BJ (cell line): Measurements from ENCODE around the gene SLC10A6. TPM values are rescaled to one million over a fixed set of nuclear protein-coding genes. Genes with fewer than 3 reads are reported as not detected.
A peak's percentile ranks its signal among the peaks of the same experiment; 100 is the strongest.

Experiments
- CTCF ChIA-PET: fragments of 350-600 bp; formaldehyde crosslinking; extraction: SDS; loops from one replicate; lab custom pipeline; 2021; ENCODE audit warnings: antibody characterized with exemption, inconsistent platforms; lab: Yijun Ruan, JAX
- POLR2A ChIA-PET: fragments of 300-600 bp; sonication (Branson Sonifier 250); formaldehyde crosslinking; extraction: SDS; loops from one replicate; lab custom pipeline; 2021; ENCODE audit warnings: antibody characterized with exemption; lab: Charles Lee
- DNase-seq: peaks from one replicate; pipeline ENCODE4 v3.0.0-alpha.2; 2011; ENCODE audit warnings: low read depth
- H3K27me3 ChIP-seq: 2 replicates; pipeline ENCODE4 v1.6.0; 2011; ENCODE audit warnings: low read length; ENCODE audit not compliant: control insufficient read depth, insufficient read depth
- H3K36me3 ChIP-seq: 2 replicates; pipeline ENCODE4 v1.5.1; 2011; ENCODE audit warnings: low read length; ENCODE audit not compliant: control insufficient read depth, insufficient read depth
- H3K4me3 ChIP-seq: 2 replicates; pipeline ENCODE4 v1.5.1; 2011; ENCODE audit warnings: low read depth, mild to moderate bottlenecking, control low read depth, low read length
- polyA plus RNA-seq: library from polyadenylated mRNA; depleted of rRNA; stranded (reverse); fragments of >200 nt; gene quantifications from 2 replicates; pipeline ENCODE4 v1.2.3, GENCODE V29; 2011; rRNA removed
- TF ChIP-seq, protein P1 (sequence below): IDR thresholded peaks from 2 replicates; pipeline ENCODE4 v1.5.1; 2011; ENCODE audit warnings: low read depth, mild to moderate bottlenecking, control low read depth, inconsistent platforms, low read length, moderate library complexity; ENCODE audit not compliant: insufficient read depth

SLC10A6 gene
- polyA plus RNA-seq, 1 experiment = 0.72 TPM

DNA sequence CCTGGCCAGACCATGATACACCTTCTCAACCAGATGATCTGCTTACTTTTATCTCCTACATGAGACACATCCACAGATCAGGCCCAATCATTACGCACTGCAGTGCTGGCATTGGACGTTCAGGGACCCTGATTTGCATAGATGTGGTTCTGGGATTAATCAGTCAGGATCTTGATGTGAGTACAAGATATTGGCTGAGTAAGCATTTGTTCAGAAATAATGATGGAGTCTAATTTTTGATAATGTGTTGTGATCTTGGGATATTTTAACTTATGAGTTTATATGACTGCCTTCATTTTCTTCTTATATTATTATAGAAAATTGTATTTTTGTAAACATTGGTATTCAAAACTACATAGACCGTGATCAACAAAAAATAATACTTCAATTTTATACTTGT lies 39.4 kb downstream of the SLC10A6 start:
- CTCF ChIA-PET = no interaction called here
- no peak for DNase-seq

DNA sequence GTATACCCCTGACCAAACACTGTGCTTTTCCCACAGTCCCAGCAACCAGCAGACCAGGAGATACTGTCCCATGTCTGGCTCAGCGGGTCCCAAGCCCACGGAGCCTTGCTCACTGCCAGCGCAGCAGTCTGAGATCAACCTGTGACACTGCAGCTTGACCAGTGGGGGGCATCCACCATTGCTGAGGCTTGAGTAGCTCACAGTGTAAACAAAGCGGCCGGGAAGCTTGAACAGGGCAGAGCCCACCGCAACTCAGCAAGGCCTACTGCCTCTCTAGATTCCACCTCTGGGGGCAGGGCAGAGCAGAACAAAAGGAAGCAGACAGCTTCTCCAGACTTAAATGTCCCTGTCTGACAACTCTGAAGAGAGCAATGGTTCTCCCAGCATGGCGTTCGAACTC lies 58.1 kb downstream of the SLC10A6 start:
- TF ChIP-seq, protein P1, sequence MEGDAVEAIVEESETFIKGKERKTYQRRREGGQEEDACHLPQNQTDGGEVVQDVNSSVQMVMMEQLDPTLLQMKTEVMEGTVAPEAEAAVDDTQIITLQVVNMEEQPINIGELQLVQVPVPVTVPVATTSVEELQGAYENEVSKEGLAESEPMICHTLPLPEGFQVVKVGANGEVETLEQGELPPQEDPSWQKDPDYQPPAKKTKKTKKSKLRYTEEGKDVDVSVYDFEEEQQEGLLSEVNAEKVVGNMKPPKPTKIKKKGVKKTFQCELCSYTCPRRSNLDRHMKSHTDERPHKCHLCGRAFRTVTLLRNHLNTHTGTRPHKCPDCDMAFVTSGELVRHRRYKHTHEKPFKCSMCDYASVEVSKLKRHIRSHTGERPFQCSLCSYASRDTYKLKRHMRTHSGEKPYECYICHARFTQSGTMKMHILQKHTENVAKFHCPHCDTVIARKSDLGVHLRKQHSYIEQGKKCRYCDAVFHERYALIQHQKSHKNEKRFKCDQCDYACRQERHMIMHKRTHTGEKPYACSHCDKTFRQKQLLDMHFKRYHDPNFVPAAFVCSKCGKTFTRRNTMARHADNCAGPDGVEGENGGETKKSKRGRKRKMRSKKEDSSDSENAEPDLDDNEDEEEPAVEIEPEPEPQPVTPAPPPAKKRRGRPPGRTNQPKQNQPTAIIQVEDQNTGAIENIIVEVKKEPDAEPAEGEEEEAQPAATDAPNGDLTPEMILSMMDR = 0 out of 2 replicates have a peak, but pooled peaks have one; percentile 7
- no peak for DNase-seq
- POLR2A ChIA-PET = no interaction called here

More for the DNA sequence above, 39.4 kb downstream of the SLC10A6 start:
- no peaks in the 10 kb centered on the region for H3K27me3 ChIP-seq
- no peak overlapping the region for H3K4me3 ChIP-seq
- H3K36me3 ChIP-seq = peaks cover 13% of the 10 kb centered on the region
- TF ChIP-seq, protein P1 = no peak
- POLR2A ChIA-PET = no interaction called here

DNA sequence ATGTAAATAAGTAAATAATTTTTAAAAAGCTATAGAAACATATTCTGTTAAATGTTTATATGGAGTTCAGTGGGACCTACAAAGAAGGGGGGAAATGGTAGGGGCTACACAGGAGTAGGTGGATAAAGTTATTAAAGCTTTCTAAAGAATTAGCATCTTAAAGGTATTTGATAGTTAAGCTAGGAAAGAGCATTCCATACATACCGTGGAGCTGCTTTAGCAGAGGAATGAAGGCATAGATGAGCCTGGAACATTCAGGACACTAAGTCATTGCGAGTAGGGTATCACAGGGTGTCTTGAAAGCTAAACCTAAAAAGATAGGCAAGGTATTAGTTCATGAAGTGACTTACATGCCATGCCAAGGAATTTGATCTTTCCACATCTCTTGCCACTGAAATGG lies 60.4 kb downstream of the SLC10A6 start:
- DNase-seq = no peak
- no peak overlapping the region for H3K4me3 ChIP-seq
- ChIA-PET POLR2A (no interaction called here), CTCF (interaction anchor here (1.4 kb wide), 1 partner anchor 9 kb away, joined by 5 read pairs; no protein-coding TSS in a partner anchor)
- peaks cover 12% of the 10 kb centered on the region for H3K36me3 ChIP-seq
- no peaks in the 10 kb centered on the region for H3K27me3 ChIP-seq
- TF ChIP-seq, protein P1 = no peak

More for the DNA sequence above, 58.1 kb downstream of the SLC10A6 start:
- Histone ChIP-seq H3K36me3 (peaks cover 12% of the 10 kb centered on the region), H3K27me3 (no peaks in the 10 kb centered on the region), H3K4me3 (no peak overlapping the region)
- CTCF ChIA-PET = interaction anchor here (1.2 to 1.5 kb wide), 2 partner anchors 11 to 112 kb away, joined by 3 to 4 read pairs; no protein-coding TSS in a partner anchor

DNA sequence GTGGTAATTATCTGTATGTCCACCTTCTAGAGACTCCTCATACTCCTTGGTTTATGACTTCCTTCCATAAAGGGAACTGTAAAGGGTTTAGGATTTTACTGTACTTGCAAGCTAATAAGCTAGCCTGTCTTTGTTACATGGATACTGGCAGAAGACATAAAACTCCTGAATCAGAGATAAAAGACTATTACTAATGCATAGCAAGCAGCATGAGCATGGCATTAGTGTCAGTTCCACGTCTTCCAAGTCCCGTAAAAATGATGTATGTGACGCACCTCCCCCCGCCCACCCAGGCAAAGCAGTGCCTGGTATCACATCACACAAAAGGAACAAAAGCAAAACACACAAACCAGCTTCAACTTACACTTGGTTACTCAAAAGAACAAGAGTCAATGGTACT lies 71.0 kb downstream of the SLC10A6 start:
- Histone ChIP-seq H3K27me3 (no peaks in the 10 kb centered on the region), H3K4me3 (no peak overlapping the region), H3K36me3 (peaks cover 6% of the 10 kb centered on the region)
- CTCF ChIA-PET = interaction anchor here (0.6 kb wide), 1 partner anchor 282 kb away, joined by 3 read pairs; no protein-coding TSS in a partner anchor
- no peak for DNase-seq
- POLR2A ChIA-PET = no interaction called here
- TF ChIP-seq, protein P1 = no peak

DNA sequence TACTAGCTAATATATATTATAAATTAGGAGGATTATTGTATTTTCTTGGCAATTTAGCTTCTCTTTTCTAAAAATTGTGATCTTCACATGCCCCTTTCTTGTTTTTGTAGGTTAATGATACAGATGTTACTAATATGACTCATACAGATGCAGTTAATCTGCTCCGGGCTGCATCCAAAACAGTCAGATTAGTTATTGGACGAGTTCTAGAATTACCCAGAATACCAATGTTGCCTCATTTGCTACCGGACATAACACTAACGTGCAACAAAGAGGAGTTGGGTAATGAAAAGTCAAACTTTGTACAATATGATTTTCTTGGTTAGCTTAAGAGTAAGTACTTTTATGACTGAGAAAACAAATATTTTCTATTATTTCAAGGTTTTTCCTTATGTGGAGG lies 74.1 kb downstream of the SLC10A6 start:
- DNase-seq = no peak
- H3K27me3 ChIP-seq = no peaks in the 10 kb centered on the region
- H3K36me3 ChIP-seq = peaks cover 7% of the 10 kb centered on the region
- POLR2A ChIA-PET = no interaction called here
- no peak overlapping the region for H3K4me3 ChIP-seq
- TF ChIP-seq, protein P1 = no peak
- CTCF ChIA-PET = interaction anchor here (1.2 kb wide), 1 partner anchor 276 kb away, joined by 5 read pairs; no protein-coding TSS in a partner anchor

Other genes starting within 250 kb of the SLC10A6 start
- 3.0 and 3.1 TPM in 2 replicates for gene C4orf36, start 43.0 kb upstream of the SLC10A6 start, polyA plus RNA-seq
- gene AFF1, start 85.6 kb upstream of the SLC10A6 start, polyA plus RNA-seq = 7.5 and 11.0 TPM in 2 replicates